ENCODE results near the gene BUB1. TPM values are rescaled to one million over a fixed set of nuclear protein-coding genes. Genes with fewer than 3 reads are reported as not detected.

The BUB1 gene
- total RNA-seq, result 100 to 1,000 TPM in 1 of 2 donors, 10 to 100 TPM in 1; 94.7 to 103 TPM

GRCh38 chr2:110677530-110678456 lies at the start of gene BUB1:
BUB1 (minus strand) TSS chr2:110678063; CDS start chr2:110677995, 68 bp downstream.
- H3K4me3 Mint-ChIP-seq, result peak within 1 kb of the TSS; percentile 92
- peaks cover 15% of the 10 kb centered on the region for H3K4me1 Mint-ChIP-seq
- no peaks in the 10 kb centered on the region for H3K9me3 Mint-ChIP-seq
- ATAC-seq (replicated peaks), result peak; percentile 96
- H3K27ac Mint-ChIP-seq, result peak within 1 kb of the TSS; percentile 95
- H3K36me3 Mint-ChIP-seq (ENCODE audit: low read depth), result peaks cover 16% of the 10 kb centered on the region
- no peaks in the 10 kb centered on the region for H3K27me3 Mint-ChIP-seq

GRCh38 chr2:110726285-110726684 lies 48.4 kb upstream of the BUB1 start:
- Mint-ChIP-seq H3K4me3 (no peak overlapping the region), H3K27ac (no peak overlapping the region), H3K27me3 (peaks cover 20% of the 10 kb centered on the region), H3K4me1 (no peaks in the 10 kb centered on the region), H3K9me3 (no peaks in the 10 kb centered on the region), H3K36me3 (ENCODE audit: low read depth) (no peaks in the 10 kb centered on the region)
- ATAC-seq (replicated peaks), result no peak

DNA sequence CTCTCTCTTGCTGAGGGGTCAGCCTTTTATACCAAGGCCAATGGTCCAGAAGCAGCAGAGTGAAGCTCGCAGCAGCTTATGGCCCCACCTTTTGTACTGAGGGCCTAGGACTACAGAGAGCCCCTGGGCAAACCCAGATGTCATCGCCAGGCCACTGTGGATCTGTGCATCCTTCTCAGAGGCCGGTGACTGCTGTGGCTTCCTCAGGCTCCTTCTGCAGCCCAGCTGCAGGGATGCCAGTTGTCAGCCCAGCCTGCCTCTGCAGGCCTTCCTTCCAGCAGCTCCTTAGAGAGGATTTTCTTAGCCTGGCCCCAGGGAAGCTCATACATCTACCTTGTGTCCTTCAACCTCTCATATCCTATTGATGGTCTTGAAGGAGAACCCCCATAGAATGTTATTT lies 48.0 kb upstream of the BUB1 start:
- Mint-ChIP-seq H3K9me3 (no peaks in the 10 kb centered on the region), H3K27ac (no peak overlapping the region), H3K27me3 (peaks cover 15% of the 10 kb centered on the region), H3K4me3 (no peak overlapping the region), H3K4me1 (no peaks in the 10 kb centered on the region), H3K36me3 (ENCODE audit: low read depth) (no peaks in the 10 kb centered on the region)
- no peak for ATAC-seq (replicated peaks)

DNA sequence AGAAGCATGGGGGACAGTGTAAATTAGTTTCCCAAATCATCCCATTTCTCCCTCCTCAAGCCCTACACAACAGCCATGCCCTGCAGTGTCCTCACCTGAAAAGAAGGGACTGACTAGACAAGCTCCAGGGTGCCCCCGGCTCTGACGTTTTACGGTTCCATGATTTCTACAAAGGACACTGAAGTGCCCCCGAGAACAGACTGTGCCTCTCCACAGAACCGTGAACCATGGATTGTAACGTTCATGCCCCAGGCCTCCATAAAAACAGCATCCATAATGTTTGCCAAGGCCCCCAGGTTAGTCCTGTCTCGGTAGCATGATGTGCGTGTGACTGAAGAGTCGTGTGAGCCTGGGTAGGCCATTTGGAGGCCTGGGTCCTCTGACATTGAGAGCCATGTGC lies 47.5 kb upstream of the BUB1 start:
- no peak overlapping the region for H3K4me3 Mint-ChIP-seq
- no peaks in the 10 kb centered on the region for H3K4me1 Mint-ChIP-seq
- H3K27ac Mint-ChIP-seq, result no peak overlapping the region
- peaks cover 13% of the 10 kb centered on the region for H3K27me3 Mint-ChIP-seq
- no peaks in the 10 kb centered on the region for H3K36me3 Mint-ChIP-seq (ENCODE audit: low read depth)
- H3K9me3 Mint-ChIP-seq, result no peaks in the 10 kb centered on the region
- ATAC-seq (replicated peaks), result no peak

- Mint-ChIP-seq H3K4me1 (no peaks in the 10 kb centered on the region), H3K4me3 (no peak overlapping the region), H3K27ac (no peak overlapping the region), H3K9me3 (no peaks in the 10 kb centered on the region), H3K36me3 (ENCODE audit: low read depth) (no peaks in the 10 kb centered on the region), H3K27me3 (peaks cover 18% of the 10 kb centered on the region)
- no peak for ATAC-seq (replicated peaks)
Measured at GRCh38 chr2:110724820-110725219, 47.0 kb upstream of the BUB1 start.

DNA sequence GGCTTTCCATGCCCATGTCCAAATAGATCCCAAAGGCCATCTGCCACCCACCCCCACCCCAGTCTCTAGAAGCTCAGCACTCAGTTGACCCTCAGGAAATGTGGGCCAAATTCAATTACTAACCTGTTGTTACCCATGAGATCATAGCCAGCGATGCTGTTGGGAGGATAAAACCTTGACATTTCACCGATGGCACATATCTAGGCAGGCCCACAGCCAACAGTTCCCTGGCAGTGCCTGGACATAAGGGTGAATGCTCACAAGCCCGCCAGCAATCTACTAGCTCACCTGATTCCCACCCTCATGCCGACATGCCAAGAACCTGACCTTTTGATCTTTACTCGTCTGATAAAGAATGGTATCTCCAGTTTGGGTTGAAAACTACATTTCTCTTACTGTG lies 42.7 kb upstream of the BUB1 start:
- H3K27ac Mint-ChIP-seq, result no peak overlapping the region
- H3K27me3 Mint-ChIP-seq, result peaks cover 33% of the 10 kb centered on the region
- no peak overlapping the region for H3K4me3 Mint-ChIP-seq
- no peaks in the 10 kb centered on the region for H3K9me3 Mint-ChIP-seq
- no peaks in the 10 kb centered on the region for H3K4me1 Mint-ChIP-seq
- no peak for ATAC-seq (replicated peaks)
- H3K36me3 Mint-ChIP-seq (ENCODE audit: low read depth), result no peaks in the 10 kb centered on the region

GRCh38 chr2:110718990-110719389 lies 41.1 kb upstream of the BUB1 start:
- H3K9me3 Mint-ChIP-seq, result no peaks in the 10 kb centered on the region
- no peaks in the 10 kb centered on the region for H3K36me3 Mint-ChIP-seq (ENCODE audit: low read depth)
- H3K27me3 Mint-ChIP-seq, result peaks cover 39% of the 10 kb centered on the region

DNA sequence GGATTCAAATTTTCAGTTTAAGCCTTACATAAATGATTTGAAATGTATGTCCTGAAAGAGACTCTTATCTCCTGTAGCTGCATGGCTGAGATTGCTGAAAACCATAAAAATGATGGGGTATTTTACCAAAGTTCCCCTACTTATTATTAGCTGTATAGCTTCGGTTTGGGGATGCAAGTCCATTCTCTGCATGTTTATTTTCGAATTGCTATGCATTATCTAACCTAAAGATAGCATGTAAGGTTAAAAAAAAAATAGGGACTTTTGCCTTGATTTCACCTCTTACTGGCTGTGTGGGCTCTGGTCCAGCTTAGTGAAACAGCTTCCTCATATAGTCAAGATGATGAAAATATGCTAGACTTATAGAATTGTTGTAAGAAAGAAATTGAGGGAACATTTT lies 40.5 kb upstream of the BUB1 start:
- H3K9me3 Mint-ChIP-seq, result no peaks in the 10 kb centered on the region
- H3K27me3 Mint-ChIP-seq, result peaks cover 41% of the 10 kb centered on the region
- H3K4me3 Mint-ChIP-seq, result no peak overlapping the region
- ATAC-seq (replicated peaks), result no peak
- no peaks in the 10 kb centered on the region for H3K36me3 Mint-ChIP-seq (ENCODE audit: low read depth)
- no peak overlapping the region for H3K27ac Mint-ChIP-seq
- H3K4me1 Mint-ChIP-seq, result no peaks in the 10 kb centered on the region

More at GRCh38 chr2:110718990-110719389, 41.1 kb upstream of the BUB1 start:
- Mint-ChIP-seq H3K4me1 (no peaks in the 10 kb centered on the region), H3K4me3 (no peak overlapping the region), H3K27ac (no peak overlapping the region)
- ATAC-seq (replicated peaks), result no peak

DNA sequence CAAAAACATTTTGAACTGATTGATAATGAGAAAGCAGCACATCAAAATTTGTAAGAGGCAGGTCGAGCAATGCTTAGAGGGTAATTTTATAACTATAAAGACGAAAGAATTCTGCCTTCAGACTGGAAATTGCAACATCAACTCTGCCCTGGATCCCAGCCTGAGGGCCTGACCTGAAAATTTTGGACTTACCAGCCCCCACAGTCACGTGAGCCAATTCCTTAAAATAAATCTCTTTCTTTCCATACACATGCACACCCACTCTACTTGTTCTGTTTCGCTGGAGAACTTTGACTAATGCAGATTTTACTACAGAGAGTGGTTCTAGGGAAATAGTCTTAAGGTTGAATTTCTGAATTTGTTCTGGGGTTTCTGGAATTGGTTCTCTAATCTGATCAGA lies 39.9 kb upstream of the BUB1 start:
- H3K27me3 Mint-ChIP-seq, result peaks cover 42% of the 10 kb centered on the region
- no peaks in the 10 kb centered on the region for H3K9me3 Mint-ChIP-seq
- no peaks in the 10 kb centered on the region for H3K36me3 Mint-ChIP-seq (ENCODE audit: low read depth)
- H3K27ac Mint-ChIP-seq, result no peak overlapping the region
- no peak for ATAC-seq (replicated peaks)
- no peak overlapping the region for H3K4me3 Mint-ChIP-seq
- H3K4me1 Mint-ChIP-seq, result no peaks in the 10 kb centered on the region

GRCh38 chr2:110716959-110717645 lies 39.2 kb upstream of the BUB1 start:
- H3K36me3 Mint-ChIP-seq (ENCODE audit: low read depth), result no peaks in the 10 kb centered on the region
- ATAC-seq (replicated peaks), result no peak
- no peak overlapping the region for H3K4me3 Mint-ChIP-seq

GRCh38 chr2:110714452-110715224 lies 36.8 kb upstream of the BUB1 start:
- no peak overlapping the region for H3K4me3 Mint-ChIP-seq

More at GRCh38 chr2:110716959-110717645, 39.2 kb upstream of the BUB1 start:
- Mint-ChIP-seq H3K4me1 (no peaks in the 10 kb centered on the region), H3K9me3 (no peaks in the 10 kb centered on the region), H3K27ac (no peak overlapping the region), H3K27me3 (peaks cover 45% of the 10 kb centered on the region)

DNA sequence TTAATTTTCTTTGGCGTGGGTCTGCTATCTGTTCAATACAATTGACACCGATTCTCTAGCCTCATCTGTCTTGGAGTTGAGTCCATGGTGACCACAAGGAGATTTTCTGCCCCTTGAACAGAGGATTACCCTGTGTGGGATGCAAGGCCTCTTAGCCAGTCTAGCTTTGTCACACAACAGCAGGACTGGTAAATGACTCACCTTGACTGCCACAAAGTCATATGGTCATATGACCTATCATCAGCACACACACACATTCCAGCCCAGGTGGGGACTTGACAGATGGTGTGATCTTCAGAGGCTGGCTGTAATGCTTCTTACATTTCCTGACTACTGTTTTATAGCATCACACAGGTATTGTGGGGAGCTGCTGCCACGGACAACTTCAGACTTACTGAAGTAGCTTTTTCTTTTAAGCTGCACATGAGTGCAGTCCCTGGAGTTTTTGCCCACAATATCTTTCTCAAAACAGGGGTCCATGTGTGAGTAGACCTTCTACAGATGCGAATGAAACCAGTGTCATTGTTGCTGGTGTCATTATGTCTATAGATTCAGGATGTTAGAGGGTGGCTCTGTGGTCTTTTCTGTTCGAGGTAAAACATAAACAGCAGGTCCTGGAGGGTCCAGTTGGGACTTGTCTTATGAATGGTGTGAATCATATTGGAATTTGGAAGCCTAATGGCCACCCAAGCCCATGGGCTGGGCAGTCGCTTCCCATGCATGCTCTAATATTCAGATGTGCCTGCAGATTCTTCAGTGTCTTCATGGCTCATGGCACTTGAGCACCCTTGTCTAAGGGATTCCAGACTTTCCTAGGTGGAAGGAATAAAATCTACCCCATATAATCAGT lies 35.9 kb upstream of the BUB1 start:
- ATAC-seq (replicated peaks), result peak; percentile 97
- Mint-ChIP-seq H3K9me3 (no peaks in the 10 kb centered on the region), H3K27me3 (peaks cover 49% of the 10 kb centered on the region), H3K36me3 (ENCODE audit: low read depth) (no peaks in the 10 kb centered on the region), H3K27ac (no peak overlapping the region), H3K4me1 (no peaks in the 10 kb centered on the region), H3K4me3 (no peak overlapping the region)

More at GRCh38 chr2:110714452-110715224, 36.8 kb upstream of the BUB1 start:
- H3K4me1 Mint-ChIP-seq, result no peaks in the 10 kb centered on the region
- peaks cover 45% of the 10 kb centered on the region for H3K27me3 Mint-ChIP-seq
- no peak for ATAC-seq (replicated peaks)
- no peaks in the 10 kb centered on the region for H3K36me3 Mint-ChIP-seq (ENCODE audit: low read depth)
- H3K9me3 Mint-ChIP-seq, result no peaks in the 10 kb centered on the region
- no peak overlapping the region for H3K27ac Mint-ChIP-seq

DNA sequence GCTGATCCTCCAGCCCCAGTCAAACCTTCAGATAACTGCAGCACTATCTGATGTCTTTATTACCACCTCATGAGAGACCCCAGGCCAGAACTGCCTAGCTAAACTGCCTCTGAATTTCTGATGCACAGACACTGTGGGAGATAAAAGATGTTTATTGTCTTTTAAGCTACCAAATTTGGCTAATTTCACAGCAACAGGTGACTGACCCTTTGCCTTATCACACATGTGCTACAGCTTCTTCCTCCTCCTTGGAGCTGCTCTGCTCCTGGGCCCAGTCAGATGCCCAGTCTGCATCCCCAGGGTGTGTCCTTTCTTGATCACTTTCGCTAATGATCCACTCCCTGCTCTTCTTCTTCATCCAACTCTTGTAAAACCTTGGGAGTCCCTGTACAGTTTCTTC lies 34.9 kb upstream of the BUB1 start:
- Mint-ChIP-seq H3K27ac (no peak overlapping the region), H3K36me3 (ENCODE audit: low read depth) (no peaks in the 10 kb centered on the region), H3K9me3 (no peaks in the 10 kb centered on the region), H3K27me3 (peaks cover 54% of the 10 kb centered on the region), H3K4me1 (no peaks in the 10 kb centered on the region), H3K4me3 (no peak overlapping the region)
- no peak for ATAC-seq (replicated peaks)

DNA sequence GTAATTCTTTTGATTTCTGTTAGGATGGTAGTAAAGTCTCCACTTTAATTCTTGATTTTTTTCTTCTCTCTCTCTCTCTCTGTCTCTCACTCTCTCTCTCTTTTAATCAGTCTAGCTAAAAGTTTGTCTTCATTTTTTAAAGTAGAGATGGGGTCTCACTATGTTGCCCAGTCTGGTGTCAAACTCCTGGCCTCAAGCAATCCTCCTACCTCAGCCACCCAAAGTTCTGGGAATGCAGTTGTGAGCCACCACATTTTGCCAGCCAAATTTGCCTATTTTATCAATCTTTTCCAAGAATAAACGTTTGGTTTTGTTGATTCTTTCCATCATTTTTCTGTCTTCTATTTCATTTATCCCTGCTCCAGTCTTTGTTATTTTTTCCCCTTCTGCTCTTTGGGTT lies 30.6 kb upstream of the BUB1 start:
- H3K4me3 Mint-ChIP-seq, result no peak overlapping the region
- no peak overlapping the region for H3K27ac Mint-ChIP-seq
- no peak for ATAC-seq (replicated peaks)
- no peaks in the 10 kb centered on the region for H3K36me3 Mint-ChIP-seq (ENCODE audit: low read depth)
- H3K4me1 Mint-ChIP-seq, result no peaks in the 10 kb centered on the region
- H3K9me3 Mint-ChIP-seq, result no peaks in the 10 kb centered on the region
- peaks cover 35% of the 10 kb centered on the region for H3K27me3 Mint-ChIP-seq
